Liver (tissue), 9 donors: ENCODE data around the gene RAB4B. TPM values are rescaled to one million over a fixed set of nuclear protein-coding genes. Genes with fewer than 3 reads are reported as not detected.
"Not testable (repeated sequence)": the region's sequence is repeated elsewhere in the genome, so short reads cannot be mapped to it uniquely, and the experiment has no call there.

Experiments
- DNase-seq: peaks from one replicate; pipeline ENCODE4 v3.0.0-alpha.2; 2017; ENCODE audit warnings: low spot score
- H3K27ac ChIP-seq, 2 donors: one replicate each; pipeline ENCODE4 v1.7.0; 2013; ENCODE audit warnings: inconsistent platforms in 2 of 2, low read length in 2 of 2, control low read depth in 1 of 2, low read depth in 1 of 2, mild to moderate bottlenecking in 1 of 2
- H3K27me3 ChIP-seq, 4 donors: one replicate each; pipeline versions ENCODE4 v1.6.1 to v1.7.0; 2013; ENCODE audit warnings: low read length in 3 of 4, inconsistent platforms in 1 of 4, mild to moderate bottlenecking in 1 of 4, moderate library complexity in 1 of 4; ENCODE audit not compliant: control insufficient read depth in 4 of 4, insufficient read depth in 4 of 4
- H3K36me3 ChIP-seq, 4 donors: one replicate each; pipeline versions ENCODE4 v1.6.1 to v1.7.0; 2013; ENCODE audit warnings: low read length in 3 of 4, mild to moderate bottlenecking in 3 of 4, low read depth in 1 of 4, moderate library complexity in 1 of 4; ENCODE audit not compliant: control insufficient read depth in 4 of 4, insufficient read depth in 3 of 4
- H3K4me1 ChIP-seq, 4 donors: one replicate each; pipeline versions ENCODE4 v1.6.1 to v1.7.0; 2013; ENCODE audit warnings: low read length in 3 of 4, mild to moderate bottlenecking in 3 of 4, moderate library complexity in 1 of 4; ENCODE audit not compliant: control insufficient read depth in 4 of 4, insufficient read depth in 4 of 4
- H3K4me3 ChIP-seq, 3 donors: one replicate each; pipeline versions ENCODE4 v1.6.1 to v1.7.0; 2013; ENCODE audit warnings: low read length in 3 of 3, control low read depth in 1 of 3, low read depth in 1 of 3, mild to moderate bottlenecking in 1 of 3
- H3K9ac ChIP-seq, 2 donors: one replicate each; pipeline ENCODE4 v1.7.0; 2013; ENCODE audit warnings: low read length in 2 of 2, mild to moderate bottlenecking in 2 of 2, moderate library complexity in 2 of 2, control low read depth in 1 of 2, low read depth in 1 of 2
- H3K9me3 ChIP-seq, 4 donors: one replicate each; pipeline versions ENCODE4 v1.6.1 to v1.7.0; 2013; ENCODE audit warnings: low read length in 3 of 4; ENCODE audit not compliant: control insufficient read depth in 4 of 4
- EGR1 ChIP-seq, 2 donors: IDR thresholded peaks; 2 replicates each; pipeline ENCODE4 v1.6.1; 2016 to 2018; ENCODE audit warnings: antibody characterized with exemption in 2 of 2, low read depth in 2 of 2
- FOXA1 ChIP-seq: IDR thresholded peaks from 2 replicates; pipeline ENCODE4 v1.6.1; 2016; ENCODE audit warnings: antibody characterized with exemption
- FOXA2 ChIP-seq: IDR thresholded peaks from 2 replicates; pipeline ENCODE4 v1.6.1; 2016; ENCODE audit warnings: antibody characterized with exemption
- GABPA ChIP-seq, 2 donors: IDR thresholded peaks in 1 of 2; conservative IDR thresholded peaks in 1 of 2; 2 replicates each; pipeline ENCODE4 v1.6.1; 2016; ENCODE audit warnings: antibody characterized with exemption in 2 of 2, mild to moderate bottlenecking in 1 of 2, moderate library complexity in 1 of 2
- HNF4A ChIP-seq, 2 donors: conservative IDR thresholded peaks; 2 replicates each; pipeline ENCODE4 v1.6.1; 2016; ENCODE audit warnings: antibody characterized with exemption in 2 of 2, mild to moderate bottlenecking in 2 of 2
- HNF4G ChIP-seq: IDR thresholded peaks from 2 replicates; pipeline ENCODE4 v1.6.1; 2016; ENCODE audit warnings: antibody characterized with exemption
- JUND ChIP-seq, 2 donors: IDR thresholded peaks; 2 replicates each; pipeline ENCODE4 v1.6.1; 2016; ENCODE audit warnings: antibody characterized with exemption in 2 of 2
- NR2F2 ChIP-seq: IDR thresholded peaks from 2 replicates; pipeline ENCODE4 v1.6.1; 2016; ENCODE audit warnings: antibody characterized with exemption
- RAD21 ChIP-seq, 2 donors: IDR thresholded peaks; 2 replicates each; pipeline ENCODE4 v1.6.1; 2016; ENCODE audit warnings: antibody characterized with exemption in 2 of 2, mild to moderate bottlenecking in 2 of 2
- RXRA ChIP-seq, 2 donors: IDR thresholded peaks; 2 replicates each; pipeline ENCODE4 v1.6.1; 2017 to 2018; ENCODE audit warnings: antibody characterized with exemption in 2 of 2, mild to moderate bottlenecking in 1 of 2
- SP1 ChIP-seq: IDR thresholded peaks from 2 replicates; pipeline ENCODE4 v1.6.1; 2018; ENCODE audit warnings: antibody characterized with exemption, mild to moderate bottlenecking
- TAF1 ChIP-seq: conservative IDR thresholded peaks from 2 replicates; pipeline ENCODE4 v1.6.1; 2016; ENCODE audit warnings: antibody characterized with exemption, mild to moderate bottlenecking
- YY1 ChIP-seq: IDR thresholded peaks from 2 replicates; pipeline ENCODE4 v1.6.1; 2016; ENCODE audit warnings: antibody characterized with exemption, mild to moderate bottlenecking
- WGBS: extraction: QIAGEN DNeasy Blood & Tissue Kit; methylation state at CpG from one replicate; pipeline ENCODE4 v1.1.7; 2013; 5-methylcytosine and 5-hydroxymethylcytosine counted together
- polyA plus RNA-seq, 2 donors: library from polyadenylated mRNA; stranded (reverse) in 1 of 2; unstranded in 1 of 2; fragments of 200-250 nt in 1 of 2; fragments of >200 nt in 1 of 2; fragmentation: Nextera tagmentation in 1 of 2; extraction: Ambion mirVana in 1 of 2; gene quantifications; one replicate each; pipeline versions ENCODE4 v1.2.1 to v1.2.3, GENCODE V29; 2013 to 2015
- total RNA-seq, 2 donors: library from RNA; depleted of rRNA; stranded (reverse); fragments of >200 nt; gene quantifications; one replicate each; pipeline ENCODE4 v1.2.3, GENCODE V29; 2014
- TF ChIP-seq, protein P1 (sequence below): IDR thresholded peaks from 2 replicates; pipeline ENCODE4 v1.6.1; 2016; ENCODE audit warnings: antibody characterized with exemption, mild to moderate bottlenecking
- TF ChIP-seq, protein P2 (sequence below): IDR thresholded peaks from 2 replicates; pipeline ENCODE4 v1.6.1; 2016; ENCODE audit warnings: antibody characterized with exemption
- TF ChIP-seq, protein P3 (sequence below): IDR thresholded peaks from 2 replicates; pipeline ENCODE4 v1.6.1; 2016; ENCODE audit warnings: antibody characterized with exemption
- TF ChIP-seq, protein P4 (sequence below): fragments of 150-350 bp; IDR thresholded peaks from 2 replicates; pipeline ENCODE4 v1.5.1; 2017; ENCODE audit warnings: improper control_type of control experiment, low read depth, low read length; ENCODE audit not compliant: missing input control
- TF ChIP-seq, protein P5 (sequence below): IDR thresholded peaks from 2 replicates; pipeline ENCODE4 v1.6.1; 2016; ENCODE audit warnings: antibody characterized with exemption
- donor health status: healthy.
- donor health status: healthy.
- donor health status: healthy.
- donor health status: healthy.
- donor health status: healthy.

The RAB4B gene
- total and polyA plus RNA-seq, 4 donors = 5.5 to 16.9 (median 12.9) TPM

DNA sequence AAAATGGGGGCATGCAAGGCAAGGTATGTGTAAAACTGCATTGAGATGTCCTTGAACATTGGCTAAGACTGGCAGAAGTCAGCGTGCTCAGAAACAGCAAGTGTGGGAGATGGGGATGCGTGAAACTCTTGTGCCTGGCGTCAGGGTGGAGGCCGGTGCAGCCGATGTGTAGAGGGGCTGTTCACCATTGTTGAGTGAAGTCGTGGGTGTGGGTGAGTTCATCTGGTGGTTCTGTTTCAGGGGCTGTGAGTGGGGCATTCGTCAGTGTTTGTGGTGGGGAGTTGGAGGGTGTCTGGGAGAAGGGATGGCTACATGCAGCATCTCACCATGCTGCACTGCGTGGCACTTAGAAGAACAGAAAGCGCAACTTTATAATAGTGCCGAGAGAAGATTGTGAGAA, 14.1 kb upstream of the RAB4B start (continued):
- TF ChIP-seq, protein P1, sequence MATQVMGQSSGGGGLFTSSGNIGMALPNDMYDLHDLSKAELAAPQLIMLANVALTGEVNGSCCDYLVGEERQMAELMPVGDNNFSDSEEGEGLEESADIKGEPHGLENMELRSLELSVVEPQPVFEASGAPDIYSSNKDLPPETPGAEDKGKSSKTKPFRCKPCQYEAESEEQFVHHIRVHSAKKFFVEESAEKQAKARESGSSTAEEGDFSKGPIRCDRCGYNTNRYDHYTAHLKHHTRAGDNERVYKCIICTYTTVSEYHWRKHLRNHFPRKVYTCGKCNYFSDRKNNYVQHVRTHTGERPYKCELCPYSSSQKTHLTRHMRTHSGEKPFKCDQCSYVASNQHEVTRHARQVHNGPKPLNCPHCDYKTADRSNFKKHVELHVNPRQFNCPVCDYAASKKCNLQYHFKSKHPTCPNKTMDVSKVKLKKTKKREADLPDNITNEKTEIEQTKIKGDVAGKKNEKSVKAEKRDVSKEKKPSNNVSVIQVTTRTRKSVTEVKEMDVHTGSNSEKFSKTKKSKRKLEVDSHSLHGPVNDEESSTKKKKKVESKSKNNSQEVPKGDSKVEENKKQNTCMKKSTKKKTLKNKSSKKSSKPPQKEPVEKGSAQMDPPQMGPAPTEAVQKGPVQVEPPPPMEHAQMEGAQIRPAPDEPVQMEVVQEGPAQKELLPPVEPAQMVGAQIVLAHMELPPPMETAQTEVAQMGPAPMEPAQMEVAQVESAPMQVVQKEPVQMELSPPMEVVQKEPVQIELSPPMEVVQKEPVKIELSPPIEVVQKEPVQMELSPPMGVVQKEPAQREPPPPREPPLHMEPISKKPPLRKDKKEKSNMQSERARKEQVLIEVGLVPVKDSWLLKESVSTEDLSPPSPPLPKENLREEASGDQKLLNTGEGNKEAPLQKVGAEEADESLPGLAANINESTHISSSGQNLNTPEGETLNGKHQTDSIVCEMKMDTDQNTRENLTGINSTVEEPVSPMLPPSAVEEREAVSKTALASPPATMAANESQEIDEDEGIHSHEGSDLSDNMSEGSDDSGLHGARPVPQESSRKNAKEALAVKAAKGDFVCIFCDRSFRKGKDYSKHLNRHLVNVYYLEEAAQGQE = no peak
- TF ChIP-seq, protein P2, sequence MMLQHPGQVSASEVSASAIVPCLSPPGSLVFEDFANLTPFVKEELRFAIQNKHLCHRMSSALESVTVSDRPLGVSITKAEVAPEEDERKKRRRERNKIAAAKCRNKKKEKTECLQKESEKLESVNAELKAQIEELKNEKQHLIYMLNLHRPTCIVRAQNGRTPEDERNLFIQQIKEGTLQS = no peak
- TF ChIP-seq JUND (IDR thresholded peaks at IDR 0.05) = no peak
- TF ChIP-seq HNF4G = no peak
- no peak for TF ChIP-seq SP1
- TF ChIP-seq, protein P3, sequence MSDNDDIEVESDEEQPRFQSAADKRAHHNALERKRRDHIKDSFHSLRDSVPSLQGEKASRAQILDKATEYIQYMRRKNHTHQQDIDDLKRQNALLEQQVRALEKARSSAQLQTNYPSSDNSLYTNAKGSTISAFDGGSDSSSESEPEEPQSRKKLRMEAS = no peak
- TF ChIP-seq NR2F2 = no peak
- TF ChIP-seq GABPA (IDR thresholded peaks at IDR 0.05 in 1 of 2, conservative IDR thresholded peaks at IDR 0.05 in 1 of 2) = no peak
- TF ChIP-seq YY1 = no peak
- no peak for TF ChIP-seq RAD21 (IDR thresholded peaks at IDR 0.05)

DNA sequence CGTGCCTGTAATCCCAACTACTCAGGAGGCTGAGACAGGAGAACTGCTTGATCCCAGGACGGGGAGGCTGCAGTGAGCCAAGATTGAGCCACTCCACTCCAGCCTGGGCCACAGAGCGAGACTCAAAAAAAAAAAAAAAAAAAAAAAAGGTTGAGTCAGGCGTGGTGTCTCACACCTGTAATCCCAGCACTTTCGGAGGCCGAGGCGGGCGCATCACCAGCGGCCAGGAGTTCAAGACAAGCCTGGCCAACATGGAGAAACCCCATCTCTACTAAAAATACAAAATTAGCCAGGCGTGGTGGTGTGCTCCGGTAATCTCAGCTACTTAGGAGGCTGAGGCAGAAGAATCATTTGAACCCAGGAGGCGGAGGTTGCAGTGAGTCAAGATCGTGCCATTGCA, 11.7 kb upstream of the RAB4B start:
- WGBS = 97% methylated on average over 13 of the region's 13 CpGs
- not testable (repeated sequence) for DNase-seq, H3K4me1 ChIP-seq, H3K27me3 ChIP-seq, H3K4me3 ChIP-seq, H3K9me3 ChIP-seq, H3K9ac ChIP-seq, H3K27ac ChIP-seq
- peaks cover 24 to 50% (median 44%) of the 10 kb centered on the region in 4 donors for H3K36me3 ChIP-seq

DNA sequence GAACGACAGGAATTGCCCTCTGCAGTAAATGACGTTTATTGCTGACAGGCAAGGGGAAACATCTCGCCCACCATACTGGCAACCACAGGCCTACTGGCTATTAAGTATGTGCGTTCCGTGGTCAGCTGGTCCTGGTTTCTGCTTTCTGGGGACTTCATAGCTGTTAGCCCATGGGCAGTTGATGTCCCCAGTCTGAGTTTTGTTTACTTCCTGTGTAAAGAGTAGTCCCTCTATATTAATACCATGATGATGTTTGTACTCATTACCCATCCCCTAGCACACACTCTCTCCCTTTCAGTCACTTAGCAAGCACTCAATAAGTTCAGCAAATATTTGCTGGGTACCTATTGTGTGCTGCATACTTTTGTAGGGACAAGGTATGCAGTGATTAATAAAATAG, 9.2 kb upstream of the RAB4B start:
- Histone ChIP-seq H3K27ac (no peak overlapping the region), H3K27me3 (no peaks in the 10 kb centered on the region), H3K9me3 (no peaks in the 10 kb centered on the region), H3K36me3 (peaks cover 6 to 26% (median 23%) of the 10 kb centered on the region in 4 donors), H3K9ac (no peak overlapping the region), H3K4me3 (no peak overlapping the region), H3K4me1 (no peaks in the 10 kb centered on the region)
- no peak for DNase-seq
- no peak for TF ChIP-seq NR2F2
- no peak for TF ChIP-seq RXRA (IDR thresholded peaks at IDR 0.05)
- no peak for TF ChIP-seq SP1
- TF ChIP-seq, protein P4, sequence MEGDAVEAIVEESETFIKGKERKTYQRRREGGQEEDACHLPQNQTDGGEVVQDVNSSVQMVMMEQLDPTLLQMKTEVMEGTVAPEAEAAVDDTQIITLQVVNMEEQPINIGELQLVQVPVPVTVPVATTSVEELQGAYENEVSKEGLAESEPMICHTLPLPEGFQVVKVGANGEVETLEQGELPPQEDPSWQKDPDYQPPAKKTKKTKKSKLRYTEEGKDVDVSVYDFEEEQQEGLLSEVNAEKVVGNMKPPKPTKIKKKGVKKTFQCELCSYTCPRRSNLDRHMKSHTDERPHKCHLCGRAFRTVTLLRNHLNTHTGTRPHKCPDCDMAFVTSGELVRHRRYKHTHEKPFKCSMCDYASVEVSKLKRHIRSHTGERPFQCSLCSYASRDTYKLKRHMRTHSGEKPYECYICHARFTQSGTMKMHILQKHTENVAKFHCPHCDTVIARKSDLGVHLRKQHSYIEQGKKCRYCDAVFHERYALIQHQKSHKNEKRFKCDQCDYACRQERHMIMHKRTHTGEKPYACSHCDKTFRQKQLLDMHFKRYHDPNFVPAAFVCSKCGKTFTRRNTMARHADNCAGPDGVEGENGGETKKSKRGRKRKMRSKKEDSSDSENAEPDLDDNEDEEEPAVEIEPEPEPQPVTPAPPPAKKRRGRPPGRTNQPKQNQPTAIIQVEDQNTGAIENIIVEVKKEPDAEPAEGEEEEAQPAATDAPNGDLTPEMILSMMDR = no peak
- TF ChIP-seq HNF4A (conservative IDR thresholded peaks at IDR 0.05) = no peak
- TF ChIP-seq, protein P2 = no peak
- TF ChIP-seq TAF1 = no peak
- no peak for TF ChIP-seq RAD21 (IDR thresholded peaks at IDR 0.05)
- TF ChIP-seq FOXA1 = no peak
- TF ChIP-seq, protein P5, sequence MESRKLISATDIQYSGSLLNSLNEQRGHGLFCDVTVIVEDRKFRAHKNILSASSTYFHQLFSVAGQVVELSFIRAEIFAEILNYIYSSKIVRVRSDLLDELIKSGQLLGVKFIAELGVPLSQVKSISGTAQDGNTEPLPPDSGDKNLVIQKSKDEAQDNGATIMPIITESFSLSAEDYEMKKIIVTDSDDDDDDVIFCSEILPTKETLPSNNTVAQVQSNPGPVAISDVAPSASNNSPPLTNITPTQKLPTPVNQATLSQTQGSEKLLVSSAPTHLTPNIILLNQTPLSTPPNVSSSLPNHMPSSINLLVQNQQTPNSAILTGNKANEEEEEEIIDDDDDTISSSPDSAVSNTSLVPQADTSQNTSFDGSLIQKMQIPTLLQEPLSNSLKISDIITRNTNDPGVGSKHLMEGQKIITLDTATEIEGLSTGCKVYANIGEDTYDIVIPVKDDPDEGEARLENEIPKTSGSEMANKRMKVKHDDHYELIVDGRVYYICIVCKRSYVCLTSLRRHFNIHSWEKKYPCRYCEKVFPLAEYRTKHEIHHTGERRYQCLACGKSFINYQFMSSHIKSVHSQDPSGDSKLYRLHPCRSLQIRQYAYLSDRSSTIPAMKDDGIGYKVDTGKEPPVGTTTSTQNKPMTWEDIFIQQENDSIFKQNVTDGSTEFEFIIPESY = no peak
- no peak for TF ChIP-seq YY1
- no peak for TF ChIP-seq HNF4G
- TF ChIP-seq, protein P1 = no peak
- no peak for TF ChIP-seq JUND (IDR thresholded peaks at IDR 0.05)
- TF ChIP-seq FOXA2 = no peak
- TF ChIP-seq, protein P3 = no peak
- TF ChIP-seq GABPA (IDR thresholded peaks at IDR 0.05 in 1 of 2, conservative IDR thresholded peaks at IDR 0.05 in 1 of 2) = no peak
- TF ChIP-seq EGR1 (IDR thresholded peaks at IDR 0.05; ENCODE audit: low read depth in 2 of 2) = no peak
- WGBS = 85% methylated on average over 5 of the region's 5 CpGs
